ENCODE measurements around the gene TMEM168. TPM values are rescaled to one million over a fixed set of nuclear protein-coding genes. Genes with fewer than 3 reads are reported as not detected.
"Not testable (repeated sequence)": the region's sequence is repeated elsewhere in the genome, so short reads cannot be mapped to it uniquely, and the experiment has no call there.

TMEM168 gene, protein sequence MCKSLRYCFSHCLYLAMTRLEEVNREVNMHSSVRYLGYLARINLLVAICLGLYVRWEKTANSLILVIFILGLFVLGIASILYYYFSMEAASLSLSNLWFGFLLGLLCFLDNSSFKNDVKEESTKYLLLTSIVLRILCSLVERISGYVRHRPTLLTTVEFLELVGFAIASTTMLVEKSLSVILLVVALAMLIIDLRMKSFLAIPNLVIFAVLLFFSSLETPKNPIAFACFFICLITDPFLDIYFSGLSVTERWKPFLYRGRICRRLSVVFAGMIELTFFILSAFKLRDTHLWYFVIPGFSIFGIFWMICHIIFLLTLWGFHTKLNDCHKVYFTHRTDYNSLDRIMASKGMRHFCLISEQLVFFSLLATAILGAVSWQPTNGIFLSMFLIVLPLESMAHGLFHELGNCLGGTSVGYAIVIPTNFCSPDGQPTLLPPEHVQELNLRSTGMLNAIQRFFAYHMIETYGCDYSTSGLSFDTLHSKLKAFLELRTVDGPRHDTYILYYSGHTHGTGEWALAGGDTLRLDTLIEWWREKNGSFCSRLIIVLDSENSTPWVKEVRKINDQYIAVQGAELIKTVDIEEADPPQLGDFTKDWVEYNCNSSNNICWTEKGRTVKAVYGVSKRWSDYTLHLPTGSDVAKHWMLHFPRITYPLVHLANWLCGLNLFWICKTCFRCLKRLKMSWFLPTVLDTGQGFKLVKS
- total RNA-seq = 14.2 TPM

DNA sequence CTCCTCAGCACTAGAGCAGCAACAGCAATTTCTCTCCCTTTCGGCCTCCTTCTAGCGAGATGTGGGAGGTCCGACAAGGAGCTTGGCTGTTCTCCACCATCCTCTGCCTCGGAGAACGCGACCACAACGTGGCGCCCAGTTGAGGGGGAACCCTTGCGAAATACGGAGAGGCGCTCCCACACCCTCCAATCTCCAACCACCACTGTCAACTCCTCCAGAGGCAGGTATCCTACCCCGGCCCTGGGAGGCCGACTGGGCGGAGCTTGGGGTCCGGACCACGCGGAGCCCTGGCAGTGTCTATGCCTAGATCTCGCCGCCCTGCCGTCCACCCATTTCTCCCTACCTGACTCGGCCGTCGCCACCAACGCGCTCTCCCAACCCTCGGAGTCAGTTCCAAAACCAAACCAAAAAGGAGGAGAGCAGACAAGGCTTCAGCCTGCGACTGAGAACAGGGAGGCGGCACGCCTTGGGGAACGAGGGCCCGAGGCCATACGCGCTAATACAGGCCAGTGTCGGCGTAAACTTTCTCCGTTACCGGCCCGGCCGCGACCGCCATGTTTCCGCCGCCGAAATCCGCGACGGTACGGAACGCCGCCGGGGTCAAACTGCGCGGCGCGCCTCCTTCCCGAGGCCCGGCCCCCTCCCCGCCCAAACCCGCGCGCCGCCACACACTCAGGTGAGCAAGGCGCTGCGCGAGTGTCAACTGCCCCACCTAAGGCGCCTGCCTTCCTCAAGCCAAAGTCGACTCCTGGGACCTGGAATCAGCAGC, at the start of gene TMEM168:
TMEM168 (minus strand) TSS at position 577 of the 769 bp plus-strand sequence. CDS start 5,568 bp downstream, outside the sequence.
- H3K9me3 ChIP-seq (ENCODE audit: low read depth, low read length) = no peaks in the 10 kb centered on the region
- H3K4me1 ChIP-seq (ENCODE audit: insufficient read depth, low read length) = peaks cover 14% of the 10 kb centered on the region
- peak within 1 kb of the TSS; percentile 88 for H3K4me3 ChIP-seq (ENCODE audit: low read length)
- no peaks in the 10 kb centered on the region for H3K27me3 ChIP-seq (ENCODE audit: insufficient read depth, low read length)

DNA sequence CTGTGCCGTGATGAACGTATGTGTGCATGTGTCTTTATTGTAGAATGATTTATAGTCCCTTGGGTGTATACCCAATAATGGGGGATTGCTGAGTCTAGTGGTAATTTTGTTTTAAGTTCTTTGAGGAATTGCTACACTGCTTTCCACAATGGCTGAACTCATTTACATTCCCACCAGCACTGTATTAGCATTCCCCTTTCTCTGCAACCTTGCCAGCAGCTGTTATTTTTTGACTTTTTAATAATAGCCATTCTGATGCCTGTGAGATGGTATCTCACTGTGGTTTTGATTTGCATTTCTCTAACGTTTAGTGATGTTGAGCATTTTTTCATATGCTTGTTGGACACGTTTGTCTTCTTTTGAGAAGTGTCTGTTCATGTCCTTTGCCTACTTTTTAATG, 45.7 kb upstream of the TMEM168 start:
- H3K9me3 ChIP-seq (ENCODE audit: low read depth, low read length); H3K27me3 ChIP-seq (ENCODE audit: insufficient read depth, low read length); H3K4me1 ChIP-seq (ENCODE audit: insufficient read depth, low read length); H3K4me3 ChIP-seq (ENCODE audit: low read length): not testable (repeated sequence)

DNA sequence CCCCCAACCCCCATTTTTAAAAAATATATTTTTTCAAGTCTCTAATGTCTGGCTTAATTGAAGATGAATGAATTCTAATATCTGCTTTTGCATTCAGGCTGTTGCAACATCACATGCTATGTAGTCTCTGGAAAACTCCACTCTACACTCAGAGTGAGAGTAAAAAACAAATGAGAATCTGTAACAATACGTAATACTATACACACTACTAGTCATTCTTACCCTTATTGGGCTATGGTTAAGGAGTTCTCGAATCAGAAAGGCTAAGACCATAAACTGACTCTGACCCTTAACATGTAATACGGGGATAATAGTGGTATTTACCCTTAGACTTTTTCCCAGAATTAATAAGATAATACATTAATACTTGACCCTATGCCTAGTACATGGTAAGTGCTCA, 42.9 kb upstream of the TMEM168 start:
- H3K4me3 ChIP-seq (ENCODE audit: low read length) = no peak overlapping the region
- peaks cover 18% of the 10 kb centered on the region for H3K9me3 ChIP-seq (ENCODE audit: low read depth, low read length)
- H3K4me1 ChIP-seq (ENCODE audit: insufficient read depth, low read length) = no peaks in the 10 kb centered on the region
- no peaks in the 10 kb centered on the region for H3K27me3 ChIP-seq (ENCODE audit: insufficient read depth, low read length)

DNA sequence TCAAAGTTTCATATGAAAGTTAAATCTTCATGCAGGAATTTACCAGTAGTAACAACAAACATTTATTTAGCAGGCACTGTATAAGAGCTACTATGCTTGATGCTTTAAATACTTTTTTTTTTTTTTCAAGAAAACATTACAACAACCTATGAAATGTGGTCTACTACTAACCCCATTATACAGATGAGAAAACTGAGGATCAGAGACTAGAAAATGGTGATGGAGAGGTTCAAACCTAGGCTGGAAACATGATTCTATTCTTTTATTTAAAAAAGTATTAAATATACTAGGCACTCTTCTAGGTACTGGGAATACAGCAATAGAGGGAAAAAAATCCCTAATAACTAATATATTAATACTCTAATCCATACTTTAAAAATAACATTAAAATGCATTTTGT, 40.6 kb upstream of the TMEM168 start:
- no peak overlapping the region for H3K4me3 ChIP-seq (ENCODE audit: low read length)
- H3K27me3 ChIP-seq (ENCODE audit: insufficient read depth, low read length) = no peaks in the 10 kb centered on the region
- H3K4me1 ChIP-seq (ENCODE audit: insufficient read depth, low read length) = no peaks in the 10 kb centered on the region
- H3K9me3 ChIP-seq (ENCODE audit: low read depth, low read length) = peaks cover 18% of the 10 kb centered on the region

DNA sequence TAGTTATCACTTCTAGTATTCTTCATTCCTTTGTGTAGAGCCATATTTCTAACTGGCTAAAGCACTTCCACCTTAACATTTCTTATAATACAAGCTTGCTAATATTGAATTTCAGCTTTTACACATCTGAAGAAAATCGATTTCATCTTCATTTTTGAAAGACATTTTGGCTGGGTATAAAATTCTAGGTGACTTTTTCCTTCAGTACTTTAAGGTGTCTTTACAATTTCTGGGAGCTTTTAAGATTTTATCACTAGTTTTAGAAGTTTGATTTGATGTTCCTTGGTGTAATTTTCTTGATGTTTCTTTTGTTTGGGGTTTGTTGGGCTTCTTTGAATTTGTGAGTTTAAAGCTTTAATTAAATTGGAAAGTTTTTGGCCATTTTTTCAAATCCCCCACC, 38.5 kb upstream of the TMEM168 start:
- Histone ChIP-seq H3K27me3 (ENCODE audit: insufficient read depth, low read length) (no peaks in the 10 kb centered on the region), H3K4me1 (ENCODE audit: insufficient read depth, low read length) (no peaks in the 10 kb centered on the region), H3K9me3 (ENCODE audit: low read depth, low read length) (peaks cover 18% of the 10 kb centered on the region), H3K4me3 (ENCODE audit: low read length) (no peak overlapping the region)

DNA sequence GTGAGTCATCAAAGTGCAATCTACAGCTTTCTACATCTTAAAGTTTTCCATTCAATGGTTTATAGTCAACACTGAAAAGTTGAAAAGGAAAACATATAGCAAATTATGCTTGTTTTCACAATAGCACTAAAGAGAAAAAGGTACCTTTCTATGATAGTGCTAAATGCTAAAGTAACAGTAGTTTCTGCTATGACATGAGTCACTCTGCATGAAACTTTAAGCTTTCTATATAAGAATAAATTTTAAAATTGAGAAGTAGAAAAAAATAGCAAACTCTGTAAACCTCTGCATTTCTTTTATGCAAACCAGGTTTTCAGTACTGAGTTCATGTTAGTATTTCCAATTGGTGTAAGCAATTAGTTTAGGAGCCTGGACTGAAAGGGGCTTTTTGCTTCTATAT, 31.2 kb upstream of the TMEM168 start:
- no peaks in the 10 kb centered on the region for H3K9me3 ChIP-seq (ENCODE audit: low read depth, low read length)
- H3K4me3 ChIP-seq (ENCODE audit: low read length) = no peak overlapping the region
- no peaks in the 10 kb centered on the region for H3K27me3 ChIP-seq (ENCODE audit: insufficient read depth, low read length)
- H3K4me1 ChIP-seq (ENCODE audit: insufficient read depth, low read length) = no peaks in the 10 kb centered on the region

DNA sequence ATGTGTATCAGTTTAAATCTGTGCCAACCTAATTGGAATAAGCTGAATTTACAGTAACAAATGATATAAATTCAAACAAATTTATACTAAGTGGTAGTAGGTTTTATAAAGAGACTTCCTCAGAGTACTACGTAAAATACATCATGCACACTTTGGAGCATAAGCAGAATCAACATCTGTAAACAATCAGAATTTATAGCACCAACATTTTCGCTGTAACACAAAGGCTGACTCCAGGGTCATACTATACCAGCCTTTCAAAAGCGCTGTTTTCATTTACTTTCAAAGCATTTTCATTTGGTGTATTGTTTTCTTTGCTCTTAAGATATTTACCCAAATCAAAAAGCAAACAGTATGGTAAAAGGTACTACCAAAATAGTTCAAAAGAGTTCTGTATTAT, 29.3 kb upstream of the TMEM168 start:
- Histone ChIP-seq H3K27me3 (ENCODE audit: insufficient read depth, low read length) (no peaks in the 10 kb centered on the region), H3K4me1 (ENCODE audit: insufficient read depth, low read length) (no peaks in the 10 kb centered on the region), H3K4me3 (ENCODE audit: low read length) (no peak overlapping the region), H3K9me3 (ENCODE audit: low read depth, low read length) (no peaks in the 10 kb centered on the region)

DNA sequence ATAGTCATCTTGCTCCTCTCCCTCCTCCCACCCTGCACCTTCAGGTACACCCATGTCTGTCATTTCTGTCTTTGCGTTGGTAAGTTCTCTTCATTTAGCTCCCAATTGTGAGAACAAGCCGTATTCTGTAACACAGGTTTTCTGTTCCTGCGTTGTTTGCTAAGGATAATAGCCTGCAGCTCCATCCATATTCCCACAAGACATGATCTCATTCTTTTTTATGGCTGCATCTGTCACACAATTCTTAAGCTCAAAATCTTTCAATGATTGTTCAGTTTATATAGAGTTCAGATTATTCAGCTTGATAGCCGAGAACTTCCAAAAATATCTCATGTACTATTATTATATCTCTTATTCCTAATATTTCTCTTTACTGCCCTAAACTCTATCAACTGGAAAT, 16.0 kb upstream of the TMEM168 start:
- Histone ChIP-seq H3K4me3 (ENCODE audit: low read length) (no peak overlapping the region), H3K27me3 (ENCODE audit: insufficient read depth, low read length) (no peaks in the 10 kb centered on the region), H3K4me1 (ENCODE audit: insufficient read depth, low read length) (no peaks in the 10 kb centered on the region), H3K9me3 (ENCODE audit: low read depth, low read length) (no peaks in the 10 kb centered on the region)

DNA sequence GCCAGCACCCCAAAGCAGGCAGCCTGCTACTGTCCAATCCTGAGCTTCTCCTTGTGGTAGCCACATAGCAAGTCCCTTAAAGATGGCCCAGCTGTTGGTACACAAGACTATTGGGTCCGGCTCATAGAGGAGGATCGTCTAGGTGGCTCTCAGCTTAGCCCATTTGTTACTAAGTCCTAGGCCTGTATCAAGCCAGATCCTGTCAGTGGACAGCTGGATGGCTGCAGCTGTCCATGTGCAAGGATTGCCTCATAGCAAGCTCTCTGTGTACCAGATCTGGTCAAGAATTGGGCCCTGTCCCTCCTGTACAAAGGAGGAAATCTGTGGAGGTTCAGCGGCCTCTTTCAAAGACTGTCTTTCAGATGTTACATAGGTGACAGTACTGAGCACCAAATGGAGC, 12.2 kb upstream of the TMEM168 start:
- Histone ChIP-seq H3K4me1 (ENCODE audit: insufficient read depth, low read length) (no peaks in the 10 kb centered on the region), H3K27me3 (ENCODE audit: insufficient read depth, low read length) (no peaks in the 10 kb centered on the region), H3K4me3 (ENCODE audit: low read length) (no peak overlapping the region), H3K9me3 (ENCODE audit: low read depth, low read length) (no peaks in the 10 kb centered on the region)

DNA sequence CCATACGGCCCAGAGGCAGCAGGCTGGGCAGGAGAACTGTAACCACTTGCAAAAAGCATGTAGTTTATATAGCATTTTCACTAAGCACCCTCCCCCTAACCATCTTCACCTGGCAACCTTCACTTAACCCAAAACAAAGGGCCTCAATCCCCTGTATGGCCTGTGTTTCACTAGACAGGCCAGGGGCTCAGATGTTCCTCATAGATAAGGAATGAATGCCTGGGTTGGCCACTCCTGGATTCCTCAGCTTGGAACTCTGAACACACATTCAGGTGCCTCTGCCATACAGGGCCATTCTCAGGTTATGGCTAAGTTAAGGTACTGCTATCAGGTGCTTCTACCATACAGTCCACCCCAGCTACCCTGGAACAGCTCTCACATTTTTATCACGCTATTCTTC, 10.3 kb upstream of the TMEM168 start:
- H3K4me3 ChIP-seq (ENCODE audit: low read length) = no peak overlapping the region
- no peaks in the 10 kb centered on the region for H3K9me3 ChIP-seq (ENCODE audit: low read depth, low read length)
- H3K4me1 ChIP-seq (ENCODE audit: insufficient read depth, low read length) = no peaks in the 10 kb centered on the region
- no peaks in the 10 kb centered on the region for H3K27me3 ChIP-seq (ENCODE audit: insufficient read depth, low read length)

DNA sequence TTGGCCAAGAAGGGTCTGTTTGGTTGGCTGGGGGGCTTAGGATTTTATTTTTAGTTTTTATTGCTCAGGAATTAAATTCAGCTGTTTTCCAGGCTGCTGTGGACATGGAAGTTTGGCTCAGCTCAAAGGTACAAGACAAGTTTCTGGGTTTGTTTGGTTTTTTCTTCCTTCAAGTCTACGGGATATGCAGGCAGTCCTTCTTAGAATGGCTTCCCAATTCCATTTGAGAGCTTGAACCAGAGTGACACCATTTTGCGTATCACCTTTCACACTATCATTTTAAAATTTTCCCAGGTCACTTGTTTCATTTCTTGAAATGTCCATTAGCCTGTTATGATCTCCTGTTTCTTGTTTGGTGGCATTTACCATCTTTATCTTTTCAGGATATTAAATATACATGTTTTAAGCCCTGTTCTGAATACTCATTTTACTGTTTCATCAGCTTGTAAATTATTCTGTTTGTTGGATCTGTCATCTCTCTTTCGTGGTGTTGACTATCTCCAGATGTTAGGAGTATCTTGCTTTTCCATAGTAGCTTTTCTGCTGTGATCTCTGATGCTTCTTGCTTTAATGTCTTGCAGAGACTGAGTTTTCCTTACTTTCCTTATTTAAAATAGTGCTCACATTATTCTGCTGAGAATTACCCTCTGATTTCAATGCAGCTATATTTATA, 9.4 kb upstream of the TMEM168 start:
- Histone ChIP-seq H3K4me3 (ENCODE audit: low read length) (no peak overlapping the region), H3K9me3 (ENCODE audit: low read depth, low read length) (no peaks in the 10 kb centered on the region), H3K4me1 (ENCODE audit: insufficient read depth, low read length) (no peaks in the 10 kb centered on the region), H3K27me3 (ENCODE audit: insufficient read depth, low read length) (no peaks in the 10 kb centered on the region)

DNA sequence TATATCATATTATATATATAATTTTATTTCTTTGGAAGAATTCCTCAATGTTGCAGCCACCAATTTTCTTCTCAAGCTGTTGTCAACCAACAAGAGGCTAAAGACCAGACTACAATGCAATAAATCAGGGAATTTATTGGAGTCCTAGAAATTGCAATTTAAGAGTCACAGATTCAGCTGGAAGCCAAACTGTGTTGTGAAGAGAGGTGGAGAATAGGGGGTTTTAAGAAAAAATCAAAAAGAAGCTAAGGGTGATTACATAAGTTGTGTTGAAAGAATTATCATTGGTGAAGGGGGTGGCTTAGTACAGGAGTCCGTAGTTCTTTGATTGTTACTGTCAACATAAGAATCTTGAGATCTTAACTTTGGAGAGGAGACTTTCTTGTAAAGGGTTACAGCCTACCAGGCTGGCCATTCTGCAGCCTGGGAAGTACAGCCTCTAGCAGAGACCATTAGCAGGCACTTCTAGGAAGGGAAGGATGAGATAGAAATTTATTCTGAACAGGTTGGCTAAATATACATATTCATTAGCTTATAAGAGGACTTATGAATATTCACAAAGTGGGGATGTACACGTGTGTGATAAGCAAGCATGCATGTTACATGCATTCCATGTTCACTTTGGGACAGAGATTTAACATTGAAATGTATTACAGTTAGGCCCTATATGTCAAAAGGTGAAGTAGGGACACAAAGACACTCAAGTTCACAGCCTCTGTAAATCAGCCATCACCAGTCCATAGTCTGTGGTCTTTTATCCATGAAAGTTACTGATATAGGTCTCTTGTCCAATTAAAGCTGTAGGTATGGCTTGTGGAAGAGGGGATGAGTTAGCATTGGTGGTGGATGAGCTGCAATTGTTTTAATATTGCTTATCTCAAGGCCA, 8.3 kb upstream of the TMEM168 start:
- Histone ChIP-seq H3K4me1 (ENCODE audit: insufficient read depth, low read length) (no peaks in the 10 kb centered on the region), H3K27me3 (ENCODE audit: insufficient read depth, low read length) (no peaks in the 10 kb centered on the region), H3K9me3 (ENCODE audit: low read depth, low read length) (no peaks in the 10 kb centered on the region), H3K4me3 (ENCODE audit: low read length) (no peak overlapping the region)

DNA sequence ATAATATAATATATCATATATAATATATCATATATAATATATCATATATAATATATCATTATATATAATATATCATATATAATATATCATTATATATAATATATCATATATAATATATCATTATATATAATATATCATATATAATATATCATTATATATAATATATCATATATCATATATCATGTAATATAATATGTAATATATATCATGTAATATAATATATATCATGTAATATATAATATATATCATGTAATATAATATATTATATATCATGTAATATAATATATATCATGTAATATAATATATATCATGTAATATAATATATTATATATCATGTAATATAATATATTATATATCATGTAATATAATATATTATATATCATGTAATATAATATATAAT, 6.4 kb upstream of the TMEM168 start:
- H3K27me3 ChIP-seq (ENCODE audit: insufficient read depth, low read length); H3K4me3 ChIP-seq (ENCODE audit: low read length); H3K9me3 ChIP-seq (ENCODE audit: low read depth, low read length); H3K4me1 ChIP-seq (ENCODE audit: insufficient read depth, low read length): not testable (repeated sequence)

DNA sequence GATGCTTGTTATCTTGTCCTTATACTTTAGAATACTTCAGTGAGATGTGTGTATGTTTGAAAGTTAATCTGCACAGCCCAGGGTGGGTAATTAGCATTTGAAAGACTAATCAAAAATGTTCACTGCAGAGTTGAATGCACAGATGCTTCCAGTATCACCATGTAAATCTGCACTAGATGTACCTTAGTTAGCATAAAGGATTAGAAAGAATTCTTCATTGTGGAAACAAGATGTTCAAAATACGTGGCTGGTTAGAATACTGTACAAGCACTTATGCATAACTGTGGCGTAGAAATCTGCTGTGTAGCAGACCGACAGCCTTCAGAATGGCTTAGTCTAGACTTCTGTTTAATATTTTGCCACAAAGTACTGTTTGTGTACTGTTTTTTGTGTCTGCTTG, 2.2 kb upstream of the TMEM168 start:
- H3K27me3 ChIP-seq (ENCODE audit: insufficient read depth, low read length) = no peaks in the 10 kb centered on the region
- no peaks in the 10 kb centered on the region for H3K9me3 ChIP-seq (ENCODE audit: low read depth, low read length)
- H3K4me1 ChIP-seq (ENCODE audit: insufficient read depth, low read length) = peaks cover 14% of the 10 kb centered on the region
- H3K4me3 ChIP-seq (ENCODE audit: low read length) = no peak overlapping the region

Measured in mononuclear cell (primary cell).